Measurements from ENCODE around the gene SFSWAP.
"Not testable (repeated sequence)": the region's sequence is repeated elsewhere in the genome, so short reads cannot be mapped to it uniquely, and the experiment has no call there.

SFSWAP gene

DNA sequence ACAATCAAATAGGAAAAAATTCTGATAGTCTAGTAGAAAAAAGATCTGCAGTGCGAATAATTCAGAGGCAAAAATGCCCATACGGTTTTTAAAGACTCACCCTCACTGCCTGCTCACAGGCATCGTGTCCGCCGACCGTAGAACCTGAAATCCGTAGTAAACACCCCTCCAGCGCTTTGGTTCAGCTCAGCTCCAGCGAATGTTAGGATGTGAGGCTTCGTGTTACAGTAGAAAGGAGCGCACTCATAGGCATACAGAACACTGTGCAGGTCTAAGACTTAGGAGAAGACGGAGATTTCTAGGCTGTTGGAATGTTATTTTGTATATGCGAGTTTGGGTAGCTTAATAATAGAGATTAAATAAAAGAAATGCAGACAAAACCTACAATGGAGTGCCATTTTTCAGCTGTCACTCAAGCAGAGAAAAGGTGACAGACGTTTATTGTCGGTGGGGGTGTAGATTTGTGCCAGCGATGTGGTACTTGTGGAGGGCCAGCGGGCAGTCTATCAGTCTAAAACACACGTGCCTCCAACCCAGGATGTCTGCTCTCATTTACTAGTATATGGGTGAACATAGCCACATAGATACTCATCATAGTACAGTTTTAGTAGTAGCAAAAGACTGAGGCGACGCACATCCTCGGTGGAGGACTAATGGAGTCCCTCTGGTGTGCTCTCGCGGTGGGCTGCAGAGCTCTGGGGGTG, 25.7 kb downstream of the SFSWAP start:
- H3K27me3 ChIP-seq (ENCODE audit: control insufficient read depth, insufficient read depth, low read length) = no peaks in the 10 kb centered on the region
- no peak for DNase-seq (ENCODE audit: low read depth, low spot score)
- H3K9me3 ChIP-seq (ENCODE audit: control insufficient read depth, insufficient read depth, low read length) = no peaks in the 10 kb centered on the region
- WGBS (ENCODE audit: insufficient coverage, insufficient read length) = 100% methylated on average over 2 of the region's 23 CpGs
- H3K27ac ChIP-seq (ENCODE audit: low read length) = no peak overlapping the region
- H3K36me3 ChIP-seq (ENCODE audit: control insufficient read depth, insufficient read depth, low read length) = peaks cover 16% of the 10 kb centered on the region
- no peaks in the 10 kb centered on the region; the same call in 1 of the 2 replicates for H3K4me1 ChIP-seq (ENCODE audit: control insufficient read depth, insufficient read depth, low read length)
- no peak overlapping the region for H3K4me3 ChIP-seq (ENCODE audit: low read length)

DNA sequence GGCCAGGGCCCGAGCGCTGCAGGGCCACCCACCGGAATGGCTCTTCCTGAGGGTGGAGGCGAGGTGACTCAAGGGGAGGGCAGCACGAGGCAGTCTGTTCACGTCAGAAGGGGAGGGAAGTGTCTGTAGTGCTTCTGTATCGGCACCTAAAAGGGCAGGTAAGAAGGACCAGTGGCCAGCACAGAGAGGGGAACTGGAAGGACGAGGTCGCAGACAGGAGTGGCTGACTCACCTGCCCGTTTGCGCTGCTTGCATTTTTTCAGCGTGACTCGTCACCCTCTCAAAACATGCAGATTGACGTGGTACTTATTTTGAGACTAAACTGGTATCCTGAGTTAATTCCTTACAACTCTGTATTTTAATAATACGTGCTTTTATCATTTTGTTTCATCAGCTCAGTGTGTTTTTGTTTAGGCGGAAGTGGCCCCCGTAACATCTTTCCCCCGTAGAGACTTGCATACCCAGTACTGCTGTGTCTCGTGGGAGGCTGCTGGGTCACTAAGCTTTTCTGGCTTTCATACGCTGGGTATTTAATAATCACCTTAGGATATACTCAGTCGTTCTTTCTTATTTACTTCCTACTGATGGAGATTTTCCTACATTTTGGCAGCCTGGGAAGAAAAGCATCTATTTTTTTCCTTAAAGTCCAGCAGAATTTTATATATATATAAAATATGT, 26.4 kb downstream of the SFSWAP start:
- no peaks in the 10 kb centered on the region; the same call in 1 of the 2 replicates for H3K4me1 ChIP-seq (ENCODE audit: control insufficient read depth, insufficient read depth, low read length)
- H3K4me3 ChIP-seq (ENCODE audit: low read length) = no peak overlapping the region
- WGBS (ENCODE audit: insufficient coverage, insufficient read length) = no CpG with 5 or more reads among the region's 21 CpGs
- no peak for DNase-seq (ENCODE audit: low read depth, low spot score)
- peaks cover 20% of the 10 kb centered on the region for H3K36me3 ChIP-seq (ENCODE audit: control insufficient read depth, insufficient read depth, low read length)
- no peak overlapping the region for H3K27ac ChIP-seq (ENCODE audit: low read length)
- no peaks in the 10 kb centered on the region for H3K27me3 ChIP-seq (ENCODE audit: control insufficient read depth, insufficient read depth, low read length)
- no peaks in the 10 kb centered on the region for H3K9me3 ChIP-seq (ENCODE audit: control insufficient read depth, insufficient read depth, low read length)

DNA sequence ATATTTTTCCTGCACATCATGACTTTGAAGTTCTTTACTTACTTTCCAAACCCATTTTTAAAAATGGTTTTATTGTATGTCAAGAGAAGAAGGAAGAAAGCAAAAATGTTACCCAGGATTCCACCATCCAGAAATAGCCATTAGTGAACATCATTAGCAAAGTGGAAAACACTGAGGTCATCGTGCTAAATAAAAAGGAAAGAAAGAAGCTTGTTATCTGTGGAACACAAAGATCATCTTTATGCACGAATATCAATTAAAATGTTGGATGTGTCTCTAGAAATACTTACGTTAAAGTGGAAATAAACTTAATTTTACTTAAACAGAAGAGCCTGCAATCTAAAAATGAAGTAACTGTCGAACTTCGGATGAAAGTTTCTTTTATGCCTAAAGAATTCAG, 27.3 kb downstream of the SFSWAP start:
- Histone ChIP-seq H3K9me3 (ENCODE audit: control insufficient read depth, insufficient read depth, low read length) (no peaks in the 10 kb centered on the region; the same call in 1 of the 2 replicates), H3K4me1 (ENCODE audit: control insufficient read depth, insufficient read depth, low read length) (no peaks in the 10 kb centered on the region; the same call in 1 of the 2 replicates), H3K4me3 (ENCODE audit: low read length) (no peak overlapping the region), H3K27me3 (ENCODE audit: control insufficient read depth, insufficient read depth, low read length) (no peaks in the 10 kb centered on the region), H3K27ac (ENCODE audit: low read length) (no peak overlapping the region), H3K36me3 (ENCODE audit: control insufficient read depth, insufficient read depth, low read length) (peaks cover 17% of the 10 kb centered on the region)
- no CpG with 5 or more reads among the region's 5 CpGs for WGBS (ENCODE audit: insufficient coverage, insufficient read length)
- DNase-seq (ENCODE audit: low read depth, low spot score) = no peak

DNA sequence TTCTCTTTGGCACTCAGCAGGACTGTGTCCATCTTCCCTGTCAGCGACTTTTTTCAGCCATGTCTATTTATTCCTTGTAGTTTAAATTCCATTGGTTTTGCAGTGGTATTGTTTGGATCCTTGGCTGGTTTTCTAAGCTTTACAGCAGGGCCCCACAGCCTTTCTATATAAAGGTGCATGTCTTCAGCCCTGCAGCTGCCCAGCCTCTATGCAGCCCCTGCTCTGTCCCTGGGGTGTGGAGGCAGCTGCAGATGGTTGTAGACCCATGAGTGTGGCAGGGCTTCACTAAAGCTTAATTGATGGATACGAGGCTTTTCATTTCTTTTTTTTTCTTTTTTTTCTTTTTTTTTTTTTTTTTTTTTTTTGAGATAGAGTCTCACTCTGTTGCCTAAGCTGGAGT, 29.7 kb downstream of the SFSWAP start:
- H3K36me3 ChIP-seq (ENCODE audit: control insufficient read depth, insufficient read depth, low read length) = peaks cover 10% of the 10 kb centered on the region
- H3K4me1 ChIP-seq (ENCODE audit: control insufficient read depth, insufficient read depth, low read length) = no peaks in the 10 kb centered on the region
- H3K27me3 ChIP-seq (ENCODE audit: control insufficient read depth, insufficient read depth, low read length) = no peaks in the 10 kb centered on the region
- no peak overlapping the region for H3K4me3 ChIP-seq (ENCODE audit: low read length)
- no peak overlapping the region for H3K27ac ChIP-seq (ENCODE audit: low read length)
- DNase-seq (ENCODE audit: low read depth, low spot score) = no peak
- H3K9me3 ChIP-seq (ENCODE audit: control insufficient read depth, insufficient read depth, low read length) = peaks cover 2% of the 10 kb centered on the region; the same call in 1 of the 2 replicates
- WGBS (ENCODE audit: insufficient coverage, insufficient read length) = no CpG with 5 or more reads among the region's 2 CpGs

DNA sequence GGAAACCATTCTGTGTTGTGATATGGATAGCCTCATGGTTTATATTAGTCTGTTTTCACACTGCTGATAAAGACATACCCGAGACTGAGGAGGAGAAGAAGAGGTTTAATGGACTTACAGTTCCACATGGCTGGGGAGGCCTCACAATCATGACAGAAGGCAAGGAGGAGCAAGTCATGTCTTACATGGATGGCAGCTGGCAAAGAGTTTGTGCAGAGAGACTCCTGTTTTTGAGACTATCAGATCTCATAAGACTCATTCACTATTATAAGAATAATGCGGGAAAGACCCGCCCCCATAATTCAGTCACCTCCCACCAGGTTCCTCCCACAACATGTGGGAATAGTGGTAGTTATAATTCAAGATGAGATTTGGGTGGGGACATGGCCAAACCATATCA, 31.9 kb downstream of the SFSWAP start:
- not testable (repeated sequence) for H3K9me3 ChIP-seq (ENCODE audit: control insufficient read depth, insufficient read depth, low read length); H3K27ac ChIP-seq (ENCODE audit: low read length); H3K4me3 ChIP-seq (ENCODE audit: low read length); DNase-seq (ENCODE audit: low read depth, low spot score); H3K4me1 ChIP-seq (ENCODE audit: control insufficient read depth, insufficient read depth, low read length); H3K27me3 ChIP-seq (ENCODE audit: control insufficient read depth, insufficient read depth, low read length)
- peaks cover 13% of the 10 kb centered on the region for H3K36me3 ChIP-seq (ENCODE audit: control insufficient read depth, insufficient read depth, low read length)
- no CpG with 5 or more reads among the region's 3 CpGs for WGBS (ENCODE audit: insufficient coverage, insufficient read length)

DNA sequence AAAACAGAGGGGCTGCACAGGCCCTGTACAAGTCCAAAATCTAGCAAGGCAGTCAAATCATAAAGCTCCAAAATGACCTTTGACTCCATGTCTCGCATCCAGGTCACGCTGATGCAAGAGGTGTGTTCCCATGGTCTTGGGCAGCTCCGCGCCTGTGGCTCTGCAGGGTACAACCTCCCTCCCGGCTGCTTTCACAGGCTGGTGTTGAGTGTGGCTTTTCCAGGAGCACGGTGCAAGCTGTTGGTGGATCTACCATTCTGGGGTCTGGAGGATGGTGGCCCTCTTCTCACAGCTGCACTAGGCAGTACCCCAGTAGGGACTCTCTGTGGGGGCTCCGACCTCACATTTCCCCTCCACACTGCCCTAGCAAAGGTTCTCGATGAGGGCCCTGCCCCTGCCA, 32.5 kb downstream of the SFSWAP start:
- no CpG with 5 or more reads among the region's 8 CpGs for WGBS (ENCODE audit: insufficient coverage, insufficient read length)
- not testable (repeated sequence) for H3K4me3 ChIP-seq (ENCODE audit: low read length); H3K27ac ChIP-seq (ENCODE audit: low read length); H3K27me3 ChIP-seq (ENCODE audit: control insufficient read depth, insufficient read depth, low read length); H3K9me3 ChIP-seq (ENCODE audit: control insufficient read depth, insufficient read depth, low read length); DNase-seq (ENCODE audit: low read depth, low spot score); H3K4me1 ChIP-seq (ENCODE audit: control insufficient read depth, insufficient read depth, low read length)
- H3K36me3 ChIP-seq (ENCODE audit: control insufficient read depth, insufficient read depth, low read length) = peaks cover 13% of the 10 kb centered on the region

DNA sequence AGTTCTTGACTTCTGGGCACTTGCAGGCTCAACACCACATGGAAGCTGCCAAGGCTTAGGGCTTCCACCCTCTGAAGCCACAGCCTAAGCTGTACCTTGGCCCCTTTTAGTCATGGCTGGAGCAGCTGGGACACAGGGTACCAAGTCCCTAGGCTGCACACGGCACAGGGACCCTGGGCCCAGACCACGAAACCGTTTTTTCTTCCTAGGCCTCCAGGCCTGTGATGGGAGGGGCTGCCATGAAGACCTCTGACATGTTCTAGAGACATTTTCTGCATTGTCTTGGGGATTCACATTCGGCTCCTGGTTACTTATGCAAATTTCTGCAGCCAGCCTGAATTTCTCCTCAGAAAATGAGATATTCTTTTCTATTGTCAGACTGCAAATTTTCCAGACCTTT, 33.0 kb downstream of the SFSWAP start:
- not testable (repeated sequence) for H3K27ac ChIP-seq (ENCODE audit: low read length); H3K27me3 ChIP-seq (ENCODE audit: control insufficient read depth, insufficient read depth, low read length); H3K9me3 ChIP-seq (ENCODE audit: control insufficient read depth, insufficient read depth, low read length); H3K4me3 ChIP-seq (ENCODE audit: low read length); DNase-seq (ENCODE audit: low read depth, low spot score); H3K4me1 ChIP-seq (ENCODE audit: control insufficient read depth, insufficient read depth, low read length)
- peaks cover 13% of the 10 kb centered on the region for H3K36me3 ChIP-seq (ENCODE audit: control insufficient read depth, insufficient read depth, low read length)
- WGBS (ENCODE audit: insufficient coverage, insufficient read length) = no CpG with 5 or more reads among the region's 4 CpGs

DNA sequence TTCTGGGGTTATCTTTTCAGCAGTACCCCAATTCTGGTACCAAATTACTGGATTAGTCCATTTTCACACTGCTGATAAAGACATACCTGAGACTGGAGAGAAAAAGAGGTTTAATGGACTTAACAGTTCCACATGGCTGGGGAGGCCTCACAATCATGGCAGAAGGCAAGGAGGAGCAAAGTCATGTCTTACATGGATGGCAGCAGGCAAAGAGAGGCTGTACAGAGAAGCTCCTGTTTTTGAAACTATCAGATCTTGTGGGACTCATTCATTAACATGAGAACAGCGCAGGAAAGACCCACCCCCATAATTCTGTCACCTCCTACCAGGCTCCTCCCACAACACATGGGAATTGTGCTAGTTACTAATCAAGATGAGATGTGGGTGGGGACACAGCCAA, 33.8 kb downstream of the SFSWAP start:
- not testable (repeated sequence) for H3K9me3 ChIP-seq (ENCODE audit: control insufficient read depth, insufficient read depth, low read length); H3K27me3 ChIP-seq (ENCODE audit: control insufficient read depth, insufficient read depth, low read length)
- H3K36me3 ChIP-seq (ENCODE audit: control insufficient read depth, insufficient read depth, low read length) = peaks cover 15% of the 10 kb centered on the region

DNA sequence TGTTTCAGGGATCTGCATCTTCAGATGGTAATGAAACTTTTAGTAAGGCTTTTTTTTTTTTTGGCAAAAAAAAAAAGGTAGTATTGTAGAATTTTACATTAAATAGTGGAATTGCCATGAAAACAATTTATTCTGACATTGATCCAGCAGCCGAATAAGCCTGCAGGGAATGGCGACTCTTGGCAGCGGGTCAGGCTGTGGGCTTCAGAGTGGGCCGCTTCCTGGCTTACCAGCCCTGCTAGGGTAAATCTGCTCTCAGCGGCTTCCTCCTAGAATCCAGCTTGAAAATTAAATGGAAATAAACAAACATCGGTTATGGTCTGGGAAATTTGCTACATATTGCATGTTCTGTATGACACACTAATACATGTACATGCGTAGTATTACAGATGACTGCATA, 34.8 kb downstream of the SFSWAP start:
- H3K36me3 ChIP-seq (ENCODE audit: control insufficient read depth, insufficient read depth, low read length) = peaks cover 18% of the 10 kb centered on the region
- H3K4me3 ChIP-seq (ENCODE audit: low read length) = no peak overlapping the region
- H3K27me3 ChIP-seq (ENCODE audit: control insufficient read depth, insufficient read depth, low read length) = no peaks in the 10 kb centered on the region
- no CpG with 5 or more reads among the region's 7 CpGs for WGBS (ENCODE audit: insufficient coverage, insufficient read length)
- peaks cover 2% of the 10 kb centered on the region; the same call in 1 of the 2 replicates for H3K9me3 ChIP-seq (ENCODE audit: control insufficient read depth, insufficient read depth, low read length)
- no peak overlapping the region for H3K27ac ChIP-seq (ENCODE audit: low read length)
- no peaks in the 10 kb centered on the region for H3K4me1 ChIP-seq (ENCODE audit: control insufficient read depth, insufficient read depth, low read length)
- no peak for DNase-seq (ENCODE audit: low read depth, low spot score)

More for the DNA sequence above, 33.8 kb downstream of the SFSWAP start:
- not testable (repeated sequence) for H3K4me1 ChIP-seq (ENCODE audit: control insufficient read depth, insufficient read depth, low read length); H3K27ac ChIP-seq (ENCODE audit: low read length); H3K4me3 ChIP-seq (ENCODE audit: low read length); DNase-seq (ENCODE audit: low read depth, low spot score)
- no CpG with 5 or more reads among the region's 1 CpG for WGBS (ENCODE audit: insufficient coverage, insufficient read length)

DNA sequence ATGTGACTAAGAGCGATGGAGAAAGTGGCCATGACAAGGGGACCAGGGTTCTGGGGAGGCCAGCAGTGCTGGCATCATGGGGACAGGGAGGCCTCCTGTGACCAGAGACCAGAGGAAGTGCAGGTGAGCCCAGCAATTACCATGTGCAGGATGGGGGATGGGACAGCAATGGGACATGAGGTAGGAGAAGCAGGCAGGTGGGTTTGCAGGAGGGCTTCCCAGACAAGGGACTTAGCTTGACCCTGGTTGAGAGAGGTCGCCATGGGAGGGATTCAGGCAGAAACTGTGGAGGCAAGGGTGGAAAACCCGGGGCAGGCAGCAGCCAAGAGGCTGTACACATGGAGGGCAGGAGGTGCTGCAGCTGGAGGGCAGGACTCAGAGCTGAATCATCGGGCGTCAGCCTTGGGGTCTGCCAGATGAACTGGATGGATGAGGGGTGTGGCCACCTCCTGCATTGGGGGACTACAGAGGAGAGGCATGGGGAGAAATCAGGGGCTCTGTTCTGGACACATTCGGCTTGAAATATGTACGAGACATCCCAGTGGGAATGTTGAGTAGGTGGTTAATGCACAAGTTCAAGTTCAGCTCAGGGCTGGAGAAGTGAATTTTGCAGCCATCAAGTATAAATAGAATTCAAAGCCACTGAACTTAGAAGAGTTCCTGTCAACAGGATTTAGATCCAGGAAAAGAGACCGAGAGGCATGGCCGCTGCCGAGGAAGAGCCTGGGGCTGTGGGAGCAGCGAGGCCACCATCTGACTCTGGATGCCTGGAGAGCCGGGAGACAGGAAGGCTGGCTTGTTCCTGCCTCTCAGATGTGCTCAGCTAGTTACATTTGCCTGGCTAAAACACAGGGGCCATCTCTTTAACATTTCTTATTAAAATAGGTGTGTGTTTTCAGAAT, 36.6 kb downstream of the SFSWAP start:
- no peak for DNase-seq (ENCODE audit: low read depth, low spot score)
- whole genome bisulfite sequencing (ENCODE audit: insufficient coverage, insufficient read length) = no CpG with 5 or more reads among the region's 12 CpGs
- Histone ChIP-seq H3K27me3 (ENCODE audit: control insufficient read depth, insufficient read depth, low read length) (no peaks in the 10 kb centered on the region), H3K4me3 (ENCODE audit: low read length) (no peak overlapping the region; the same call in 1 of the 2 replicates), H3K4me1 (ENCODE audit: control insufficient read depth, insufficient read depth, low read length) (no peaks in the 10 kb centered on the region), H3K9me3 (ENCODE audit: control insufficient read depth, insufficient read depth, low read length) (peaks cover 2% of the 10 kb centered on the region; the same call in 1 of the 2 replicates), H3K36me3 (ENCODE audit: control insufficient read depth, insufficient read depth, low read length) (peaks cover 14% of the 10 kb centered on the region), H3K27ac (ENCODE audit: low read length) (no peak overlapping the region)
